Measurements from ENCODE around the gene ZFP92. TPM values are rescaled to one million over a fixed set of nuclear protein-coding genes. Genes with fewer than 3 reads are reported as not detected.

ZFP92 gene
- total and polyA plus RNA-seq, 10 of the 15 experiments (the other 5 are each of a cell fraction or from before 2014, with no cell fraction given), result 0.02 to 1.6 (median 0.09) TPM; not detected in 2

GRCh38 chrX:153379508-153379907 is 31.8 kb upstream of the ZFP92 start (continued):
- TF ChIP-seq IRF5 (IDR thresholded peaks at IDR 0.05; ENCODE audit: borderline replicate concordance) (no peak), MLLT1 (IDR thresholded peaks at IDR 0.05) (no peak), STAT3 (IDR thresholded peaks at IDR 0.05; ENCODE audit: low read depth, low read length) (no peak)

GRCh38 chrX:153379971-153380581 is 31.2 kb upstream of the ZFP92 start:
- Histone ChIP-seq H3K27me3 (replicated peaks in 1 of 2; ENCODE audit: control insufficient read depth in 2 of 2, insufficient read depth in 2 of 2, low read length in 1 of 2) (no peaks in the 10 kb centered on the region), H2AFZ (ENCODE audit: control insufficient read depth, low read depth, low read length) (no peak overlapping the region), H3K4me3 (no peak overlapping the region), H3K9ac (ENCODE audit: control insufficient read depth, insufficient read depth, low read length) (no peak overlapping the region), H3K36me3 (ENCODE audit: control insufficient read depth in 2 of 2, insufficient read depth in 2 of 2, low read length in 1 of 2) (no peaks in the 10 kb centered on the region), H4K20me1 (ENCODE audit: control insufficient read depth, insufficient read depth) (no peaks in the 10 kb centered on the region), H3K4me2 (ENCODE audit: control insufficient read depth, insufficient read depth) (no peak overlapping the region), H3K27ac (ENCODE audit: control insufficient read depth, insufficient read depth) (no peak overlapping the region), H3K9me3 (replicated peaks; ENCODE audit: control insufficient read depth, insufficient read depth, low read length) (no peaks in the 10 kb centered on the region; the same call in 2 of the 3 replicates), H3K4me1 (ENCODE audit: control insufficient read depth, insufficient read depth, low read length) (no peaks in the 10 kb centered on the region), H3K79me2 (ENCODE audit: control insufficient read depth, insufficient read depth, low read length) (no peaks in the 10 kb centered on the region)
- 23% methylated on average over 13 of the region's 13 CpGs for WGBS (ENCODE audit: insufficient coverage, insufficient replicate concordance, low lambda C conversion rate, missing lambda C conversion rate)
- intact Hi-C loops (cut with micrococcal nuclease; ENCODE audit: unreplicated experiment) (no loop called here), in situ Hi-C loops (cut with MboI) (no loop called here)
- BruUV-seq (replicated peaks), result no TSS peak
- POLR2A ChIA-PET, result no interaction called here
- no peak for DNase-seq (ENCODE audit: low read depth, low spot score)
- ATAC-seq, result no peak
- TF ChIP-seq BMI1 (IDR thresholded peaks at IDR 0.05; ENCODE audit: borderline replicate concordance) (no peak), KDM1A (IDR thresholded peaks at IDR 0.05; ENCODE audit: borderline replicate concordance) (no peak)
- FAIRE-seq, result no peak
- RAD21 ChIA-PET (ENCODE audit: unreplicated experiment), result no interaction called here
- CTCF ChIA-PET, result no interaction called here
- SMC1A ChIA-PET (ENCODE audit: uncharacterized antibody, unreplicated experiment), result no interaction called here
